ENCODE data around the gene RUVBL2.
A peak's percentile ranks its signal among the peaks of the same experiment; 100 is the strongest.

RUVBL2 gene

GRCh38 chr19:48989701-48990291 lies 3.9 kb upstream of the RUVBL2 start:
- no peak for DNase-seq (ENCODE audit: low read depth in 2 of 2)

GRCh38 chr19:48990400-48990799 lies 3.3 kb upstream of the RUVBL2 start:
- DNase-seq (ENCODE audit: low read depth in 2 of 2) = no peak

GRCh38 chr19:48991011-48991609 lies 2.6 kb upstream of the RUVBL2 start:
- DNase-seq (ENCODE audit: low read depth in 2 of 2) = no peak

- peak; percentile 36 to 55 for DNase-seq (ENCODE audit: low read depth in 2 of 2)
These were observed 1.7 kb upstream of the RUVBL2 start for GRCh38 chr19:48991873-48992580.

- DNase-seq (ENCODE audit: low read depth in 2 of 2) = no peak
These were observed 1.0 kb upstream of the RUVBL2 start for GRCh38 chr19:48992581-48993174.

GRCh38 chr19:48994035-48994386 lies 324 bp downstream of the RUVBL2 start:
- no peak for DNase-seq (ENCODE audit: low read depth in 2 of 2)

- DNase-seq (ENCODE audit: low read depth in 2 of 2) = no peak
These were observed 4.3 kb downstream of the RUVBL2 start for GRCh38 chr19:48997972-48998371.

GRCh38 chr19:48999481-49000325 lies 6.0 kb downstream of the RUVBL2 start:
- DNase-seq (ENCODE audit: low read depth in 2 of 2) = peak in 1 of 2 experiments; percentile 31

- no peak for DNase-seq (ENCODE audit: low read depth in 2 of 2)
These were observed 10.4 kb downstream of the RUVBL2 start for GRCh38 chr19:49004133-49004532.

- DNase-seq (ENCODE audit: low read depth in 2 of 2) = no peak
These were observed 11.4 kb downstream of the RUVBL2 start for GRCh38 chr19:49004964-49005614.

- DNase-seq (ENCODE audit: low read depth in 2 of 2) = no peak
These were observed 13.2 kb downstream of the RUVBL2 start for GRCh38 chr19:49006905-49007304.

GRCh38 chr19:49009828-49010227 lies 16.1 kb downstream of the RUVBL2 start:
- no peak for DNase-seq (ENCODE audit: low read depth in 2 of 2)

GRCh38 chr19:49010453-49010852 lies 16.8 kb downstream of the RUVBL2 start:
- no peak for DNase-seq (ENCODE audit: low read depth in 2 of 2)

- DNase-seq (ENCODE audit: low read depth in 2 of 2) = no peak
These were observed 17.5 kb downstream of the RUVBL2 start for GRCh38 chr19:49011194-49011593.

- no peak for DNase-seq (ENCODE audit: low read depth in 2 of 2)
These were observed 20.6 kb downstream of the RUVBL2 start for GRCh38 chr19:49014123-49014869.

GRCh38 chr19:49014870-49015255 lies 21.2 kb downstream of the RUVBL2 start:
- no peak for DNase-seq (ENCODE audit: low read depth in 2 of 2)

GRCh38 chr19:49016067-49016839 lies 22.6 kb downstream of the RUVBL2 start:
- DNase-seq (ENCODE audit: low read depth in 2 of 2) = no peak

- no peak for DNase-seq (ENCODE audit: low read depth in 2 of 2)
These were observed 23.5 kb downstream of the RUVBL2 start, which contains the start of gene LHB for GRCh38 chr19:49017041-49017665. Gene LHB (minus strand): TSS chr19:49017091. CDS start chr19:49017081, 10 bp downstream.

- peak; percentile 26 to 27 for DNase-seq (ENCODE audit: low read depth in 2 of 2)
These were observed 24.1 kb downstream of the RUVBL2 start for GRCh38 chr19:49017666-49018351.
